HEK293 (cell line): ENCODE measurements around the gene ITGB8.

Experiments
- BCL11A ChIP-seq: fragments of 450-650 bp; formaldehyde crosslinking; IDR thresholded peaks from 2 replicates; pipeline ENCODE4 v1.5.1; 2016; ENCODE audit warnings: low read depth, missing biosample characterization, missing genetic modification characterization
- ELK4 ChIP-seq: IDR thresholded peaks from 2 replicates; pipeline ENCODE4 v1.6.1; 2011; ENCODE audit warnings: mild to moderate bottlenecking, low read depth, low read length, borderline replicate concordance
- GLIS1 ChIP-seq: fragments of 450-650 bp; formaldehyde crosslinking; IDR thresholded peaks from 2 replicates; pipeline ENCODE4 v1.5.1; 2016; ENCODE audit warnings: missing biosample characterization, missing genetic modification characterization
- GLIS2 ChIP-seq: fragments of 450-650 bp; formaldehyde crosslinking; IDR thresholded peaks from 2 replicates; pipeline ENCODE4 v1.5.1; 2016; ENCODE audit warnings: missing biosample characterization, missing genetic modification characterization
- HOXA7 ChIP-seq: sonication (generic); formaldehyde crosslinking; IDR thresholded peaks from 2 replicates; pipeline ENCODE4 v1.8.1; 2022; ENCODE audit warnings: missing genetic modification reagents, borderline replicate concordance
- SALL2 ChIP-seq: fragments of 450-650 bp; formaldehyde crosslinking; IDR thresholded peaks from 2 replicates; pipeline ENCODE4 v1.5.0; 2017; ENCODE audit warnings: missing biosample characterization, mild to moderate bottlenecking, missing genetic modification characterization, borderline replicate concordance
- SCRT1 ChIP-seq: fragments of 450-650 bp; formaldehyde crosslinking; IDR thresholded peaks from 2 replicates; pipeline ENCODE4 v1.5.1; 2016; ENCODE audit warnings: missing biosample characterization, missing genetic modification characterization, borderline replicate concordance
- SP2 ChIP-seq: fragments of 450-650 bp; formaldehyde crosslinking; IDR thresholded peaks from 2 replicates; pipeline ENCODE4 v1.5.1; 2016; ENCODE audit warnings: missing biosample characterization, missing genetic modification characterization
- SP3 ChIP-seq: fragments of 450-650 bp; formaldehyde crosslinking; IDR thresholded peaks from 2 replicates; pipeline ENCODE4 v1.5.1; 2016; ENCODE audit warnings: missing biosample characterization, missing genetic modification characterization
- TCF7L2 ChIP-seq: IDR thresholded peaks from 2 replicates; pipeline ENCODE4 v1.6.1; 2011; ENCODE audit warnings: low read depth, mild to moderate bottlenecking, inconsistent platforms, low read length, moderate library complexity, borderline replicate concordance
- ZBTB11 ChIP-seq: fragments of 450-650 bp; formaldehyde crosslinking; conservative IDR thresholded peaks from 2 replicates; pipeline ENCODE4 v1.5.1; 2016; ENCODE audit warnings: low read depth, missing biosample characterization, missing genetic modification characterization
- ZBTB17 ChIP-seq: fragments of 450-650 bp; formaldehyde crosslinking; IDR thresholded peaks from 2 replicates; pipeline ENCODE4 v1.5.1; 2016; ENCODE audit warnings: missing biosample characterization, missing genetic modification characterization
- ZEB2 ChIP-seq: fragments of 450-650 bp; formaldehyde crosslinking; IDR thresholded peaks from 2 replicates; pipeline ENCODE4 v1.5.1; 2016; ENCODE audit warnings: missing biosample characterization, missing genetic modification characterization
- ZNF184 ChIP-seq: fragments of 450-650 bp; IDR thresholded peaks from 2 replicates; pipeline ENCODE4 v1.5.1; 2018; ENCODE audit warnings: missing biosample characterization, mild to moderate bottlenecking, missing genetic modification characterization
- ZNF311 ChIP-seq: fragments of 450-650 bp; formaldehyde crosslinking; IDR thresholded peaks from 2 replicates; pipeline ENCODE4 v1.5.1; 2017; ENCODE audit warnings: missing biosample characterization, missing genetic modification characterization, borderline replicate concordance
- ZNF391 ChIP-seq: fragments of 450-650 bp; formaldehyde crosslinking; IDR thresholded peaks from 2 replicates; pipeline ENCODE4 v1.5.1; 2016; ENCODE audit warnings: low read depth, missing biosample characterization, missing genetic modification characterization, borderline replicate concordance
- ZNF404 ChIP-seq: fragments of 450-650 bp; formaldehyde crosslinking; IDR thresholded peaks from 2 replicates; pipeline ENCODE4 v1.5.1; 2017; ENCODE audit warnings: missing biosample characterization, missing genetic modification characterization
- ZNF416 ChIP-seq: fragments of 450-650 bp; formaldehyde crosslinking; IDR thresholded peaks from 2 replicates; pipeline ENCODE4 v1.5.1; 2016; ENCODE audit warnings: missing biosample characterization, missing genetic modification characterization
- ZNF521 ChIP-seq: fragments of 450-650 bp; formaldehyde crosslinking; IDR thresholded peaks from 2 replicates; pipeline ENCODE4 v1.5.1; 2017; ENCODE audit warnings: missing biosample characterization, mild to moderate bottlenecking, missing genetic modification characterization
- ZNF548 ChIP-seq: fragments of 450-650 bp; formaldehyde crosslinking; IDR thresholded peaks from 2 replicates; pipeline ENCODE4 v1.5.1; 2016; ENCODE audit warnings: missing biosample characterization, missing genetic modification characterization
- ZNF585B ChIP-seq: fragments of 450-650 bp; formaldehyde crosslinking; IDR thresholded peaks from 2 replicates; pipeline ENCODE4 v1.5.1; 2016; ENCODE audit warnings: missing biosample characterization, missing genetic modification characterization
- ZNF600 ChIP-seq: fragments of 450-650 bp; formaldehyde crosslinking; IDR thresholded peaks from 2 replicates; pipeline ENCODE4 v1.5.1; 2016; ENCODE audit warnings: missing biosample characterization, missing genetic modification characterization
- ZXDB ChIP-seq: fragments of 450-650 bp; formaldehyde crosslinking; IDR thresholded peaks from 2 replicates; pipeline ENCODE4 v1.5.1; 2016; ENCODE audit warnings: missing biosample characterization, missing genetic modification characterization
- TF ChIP-seq, protein P1 (sequence below): fragments of 450-650 bp; formaldehyde crosslinking; IDR thresholded peaks from 2 replicates; pipeline ENCODE4 v1.5.1; 2016; ENCODE audit warnings: missing biosample characterization, missing genetic modification characterization, low read depth
- TF ChIP-seq, protein P2 (sequence below): fragments of 450-650 bp; formaldehyde crosslinking; IDR thresholded peaks from 2 replicates; pipeline ENCODE4 v1.5.1; 2016; ENCODE audit warnings: missing biosample characterization, missing genetic modification characterization
- TF ChIP-seq, protein P3 (sequence below): fragments of 450-650 bp; formaldehyde crosslinking; IDR thresholded peaks from 2 replicates; pipeline ENCODE4 v1.5.1; 2016; ENCODE audit warnings: missing biosample characterization, missing genetic modification characterization
- TF ChIP-seq, protein P4 (sequence below): fragments of 450-650 bp; formaldehyde crosslinking; IDR thresholded peaks from 2 replicates; pipeline ENCODE4 v1.5.1; 2016; ENCODE audit warnings: missing biosample characterization, missing genetic modification characterization

ITGB8 gene

GRCh38 chr7:20330239-20330927 lies at the start of gene ITGB8 (continued):
- 0 out of 2 replicates have a peak, but pooled peaks have one; percentile 9 for TF ChIP-seq ZBTB11 (tag by site-specific recombination)
- no peak; the same call in 1 of the 2 replicates for TF ChIP-seq ZNF391 (tag by site-specific recombination)
- no peak for TF ChIP-seq ZNF585B (tag by site-specific recombination)
- no peak for TF ChIP-seq SCRT1 (tag by site-specific recombination)
- TF ChIP-seq ZNF311 (tag by site-specific recombination), result no peak
- TF ChIP-seq HOXA7 (CRISPR knock-in tag), result no peak
- no peak for TF ChIP-seq ZNF416
- no peak for TF ChIP-seq ZNF548 (tag by site-specific recombination)
- peak; percentile 80; the same call in 1 of the 2 replicates for TF ChIP-seq GLIS2 (tag by site-specific recombination)
- no peak for TF ChIP-seq TCF7L2
- TF ChIP-seq GLIS1, result peak; percentile 65
- TF ChIP-seq SALL2 (tag by site-specific recombination), result no peak
- no peak for TF ChIP-seq ZNF521
- 0 out of 2 replicates have a peak, but pooled peaks have one; percentile 31 for TF ChIP-seq ZXDB
- 0 out of 2 replicates have a peak, but pooled peaks have one; percentile 53 for TF ChIP-seq SP3 (tag by site-specific recombination)
- TF ChIP-seq ZNF184 (tag by site-specific recombination), result no peak
- TF ChIP-seq, protein P1, sequence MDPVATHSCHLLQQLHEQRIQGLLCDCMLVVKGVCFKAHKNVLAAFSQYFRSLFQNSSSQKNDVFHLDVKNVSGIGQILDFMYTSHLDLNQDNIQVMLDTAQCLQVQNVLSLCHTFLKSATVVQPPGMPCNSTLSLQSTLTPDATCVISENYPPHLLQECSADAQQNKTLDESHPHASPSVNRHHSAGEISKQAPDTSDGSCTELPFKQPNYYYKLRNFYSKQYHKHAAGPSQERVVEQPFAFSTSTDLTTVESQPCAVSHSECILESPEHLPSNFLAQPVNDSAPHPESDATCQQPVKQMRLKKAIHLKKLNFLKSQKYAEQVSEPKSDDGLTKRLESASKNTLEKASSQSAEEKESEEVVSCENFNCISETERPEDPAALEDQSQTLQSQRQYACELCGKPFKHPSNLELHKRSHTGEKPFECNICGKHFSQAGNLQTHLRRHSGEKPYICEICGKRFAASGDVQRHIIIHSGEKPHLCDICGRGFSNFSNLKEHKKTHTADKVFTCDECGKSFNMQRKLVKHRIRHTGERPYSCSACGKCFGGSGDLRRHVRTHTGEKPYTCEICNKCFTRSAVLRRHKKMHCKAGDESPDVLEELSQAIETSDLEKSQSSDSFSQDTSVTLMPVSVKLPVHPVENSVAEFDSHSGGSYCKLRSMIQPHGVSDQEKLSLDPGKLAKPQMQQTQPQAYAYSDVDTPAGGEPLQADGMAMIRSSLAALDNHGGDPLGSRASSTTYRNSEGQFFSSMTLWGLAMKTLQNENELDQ (tag by site-specific recombination), result no peak
- no peak for TF ChIP-seq ELK4
- no peak for TF ChIP-seq BCL11A (tag by site-specific recombination)
- TF ChIP-seq SP2 (tag by site-specific recombination), result no peak
- TF ChIP-seq ZNF600 (tag by site-specific recombination), result peak; percentile 41; the same call in 1 of the 2 replicates
- TF ChIP-seq, protein P2, sequence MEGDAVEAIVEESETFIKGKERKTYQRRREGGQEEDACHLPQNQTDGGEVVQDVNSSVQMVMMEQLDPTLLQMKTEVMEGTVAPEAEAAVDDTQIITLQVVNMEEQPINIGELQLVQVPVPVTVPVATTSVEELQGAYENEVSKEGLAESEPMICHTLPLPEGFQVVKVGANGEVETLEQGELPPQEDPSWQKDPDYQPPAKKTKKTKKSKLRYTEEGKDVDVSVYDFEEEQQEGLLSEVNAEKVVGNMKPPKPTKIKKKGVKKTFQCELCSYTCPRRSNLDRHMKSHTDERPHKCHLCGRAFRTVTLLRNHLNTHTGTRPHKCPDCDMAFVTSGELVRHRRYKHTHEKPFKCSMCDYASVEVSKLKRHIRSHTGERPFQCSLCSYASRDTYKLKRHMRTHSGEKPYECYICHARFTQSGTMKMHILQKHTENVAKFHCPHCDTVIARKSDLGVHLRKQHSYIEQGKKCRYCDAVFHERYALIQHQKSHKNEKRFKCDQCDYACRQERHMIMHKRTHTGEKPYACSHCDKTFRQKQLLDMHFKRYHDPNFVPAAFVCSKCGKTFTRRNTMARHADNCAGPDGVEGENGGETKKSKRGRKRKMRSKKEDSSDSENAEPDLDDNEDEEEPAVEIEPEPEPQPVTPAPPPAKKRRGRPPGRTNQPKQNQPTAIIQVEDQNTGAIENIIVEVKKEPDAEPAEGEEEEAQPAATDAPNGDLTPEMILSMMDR, result no peak
- TF ChIP-seq, protein P3, sequence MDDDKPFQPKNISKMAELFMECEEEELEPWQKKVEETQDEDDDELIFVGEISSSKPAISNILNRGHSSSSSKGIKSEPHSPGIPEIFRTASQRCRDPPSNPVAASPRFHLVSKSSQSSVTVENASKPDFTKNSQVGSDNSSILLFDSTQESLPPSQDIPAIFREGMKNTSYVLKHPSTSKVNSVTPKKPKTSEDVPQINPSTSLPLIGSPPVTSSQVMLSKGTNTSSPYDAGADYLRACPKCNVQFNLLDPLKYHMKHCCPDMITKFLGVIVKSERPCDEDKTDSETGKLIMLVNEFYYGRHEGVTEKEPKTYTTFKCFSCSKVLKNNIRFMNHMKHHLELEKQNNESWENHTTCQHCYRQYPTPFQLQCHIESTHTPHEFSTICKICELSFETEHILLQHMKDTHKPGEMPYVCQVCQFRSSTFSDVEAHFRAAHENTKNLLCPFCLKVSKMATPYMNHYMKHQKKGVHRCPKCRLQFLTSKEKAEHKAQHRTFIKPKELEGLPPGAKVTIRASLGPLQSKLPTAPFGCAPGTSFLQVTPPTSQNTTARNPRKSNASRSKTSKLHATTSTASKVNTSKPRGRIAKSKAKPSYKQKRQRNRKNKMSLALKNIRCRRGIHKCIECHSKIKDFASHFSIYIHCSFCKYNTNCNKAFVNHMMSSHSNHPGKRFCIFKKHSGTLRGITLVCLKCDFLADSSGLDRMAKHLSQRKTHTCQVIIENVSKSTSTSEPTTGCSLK, result no peak
- TF ChIP-seq ZEB2 (tag by site-specific recombination), result peak; percentile 62; the same call in 1 of the 2 replicates
- TF ChIP-seq ZBTB17, result peak; percentile 72
- TF ChIP-seq, protein P4, sequence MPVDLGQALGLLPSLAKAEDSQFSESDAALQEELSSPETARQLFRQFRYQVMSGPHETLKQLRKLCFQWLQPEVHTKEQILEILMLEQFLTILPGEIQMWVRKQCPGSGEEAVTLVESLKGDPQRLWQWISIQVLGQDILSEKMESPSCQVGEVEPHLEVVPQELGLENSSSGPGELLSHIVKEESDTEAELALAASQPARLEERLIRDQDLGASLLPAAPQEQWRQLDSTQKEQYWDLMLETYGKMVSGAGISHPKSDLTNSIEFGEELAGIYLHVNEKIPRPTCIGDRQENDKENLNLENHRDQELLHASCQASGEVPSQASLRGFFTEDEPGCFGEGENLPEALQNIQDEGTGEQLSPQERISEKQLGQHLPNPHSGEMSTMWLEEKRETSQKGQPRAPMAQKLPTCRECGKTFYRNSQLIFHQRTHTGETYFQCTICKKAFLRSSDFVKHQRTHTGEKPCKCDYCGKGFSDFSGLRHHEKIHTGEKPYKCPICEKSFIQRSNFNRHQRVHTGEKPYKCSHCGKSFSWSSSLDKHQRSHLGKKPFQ, result no peak
- TF ChIP-seq ZNF404, result no peak
